ENCODE data around the gene MYH16.
"Not testable (repeated sequence)": the region's sequence is repeated elsewhere in the genome, so short reads cannot be mapped to it uniquely, and the experiment has no call there.

GRCh38 chr7:99350641-99351040, 78.0 kb downstream of the MYH16 start:
- not testable (repeated sequence) for TF ChIP-seq CTCF, POLR2A (IDR thresholded peaks at IDR 0.05)
